Activated B cell treated with CpG ODN at 0.5 μM for 24 hours (primary cell): ENCODE results near the gene WDR75. TPM values are rescaled to one million over a fixed set of nuclear protein-coding genes. Genes with fewer than 3 reads are reported as not detected.

Source experiments
- ATAC-seq: fragments of 200-7000 bp; cut with Tn5 transposase; one replicate; pipeline ENCODE4 v1.10.0; 2021; ENCODE audit warnings: low read depth, mild to moderate bottlenecking, moderate library complexity
- CTCF ChIA-PET: fragments of 350-600 bp; sonication (Branson Sonifier 250); formaldehyde crosslinking; loops from one replicate; lab custom pipeline; 2021; ENCODE audit warnings: antibody characterized with exemption; lab: Charles Lee
- POLR2A ChIA-PET: fragments of 350-600 bp; sonication (Branson Sonifier 250); formaldehyde crosslinking; loops from one replicate; lab custom pipeline; 2021; ENCODE audit warnings: antibody characterized with exemption; lab: Charles Lee
- DNase-seq: peaks from one replicate; pipeline ENCODE4 v3.0.0; 2022
- H3K27ac Mint-ChIP-seq: one replicate; pipeline ENCODE4 v1.8.0; 2020; ENCODE audit warnings: mixed read lengths
- H3K27me3 Mint-ChIP-seq: one replicate; pipeline ENCODE4 v1.8.0; 2021; ENCODE audit warnings: mixed read lengths
- H3K36me3 Mint-ChIP-seq: one replicate; pipeline ENCODE4 v1.8.0; 2021; ENCODE audit warnings: low read depth, mixed read lengths
- H3K4me1 Mint-ChIP-seq: one replicate; pipeline ENCODE4 v1.8.0; 2021; ENCODE audit warnings: mixed read lengths
- H3K4me3 Mint-ChIP-seq: one replicate; pipeline ENCODE4 v1.8.0; 2020; ENCODE audit warnings: mild to moderate bottlenecking, mixed read lengths
- H3K9me3 Mint-ChIP-seq: one replicate; pipeline ENCODE4 v1.8.0; 2020; ENCODE audit warnings: mixed read lengths
- intact Hi-C: fragments of 100-400 bp; cut with micrococcal nuclease; formaldehyde crosslinking; loops from one replicate; pipeline ENCODE4 v1.15.1; 2024
- total RNA-seq: library from RNA; stranded (reverse); gene quantifications from 2 replicates; pipeline ENCODE4 v1.2.3, GENCODE V29; 2022
- TF ChIP-seq, protein P1 (sequence below): fragments of 200-600 bp; IDR thresholded peaks from one replicate; pipeline ENCODE4 v1.8.0; 2022; ENCODE audit warnings: antibody characterized with exemption, mild to moderate bottlenecking

Gene WDR75
- total RNA-seq, 1 donor from 2014 or later, result 61.2 TPM

GRCh38 chr2:189454009-189454408, 12.7 kb downstream of the WDR75 start:
- no peaks in the 10 kb centered on the region for H3K4me1 Mint-ChIP-seq
- H3K36me3 Mint-ChIP-seq, result peaks cover 81% of the 10 kb centered on the region
- TF ChIP-seq, protein P1, sequence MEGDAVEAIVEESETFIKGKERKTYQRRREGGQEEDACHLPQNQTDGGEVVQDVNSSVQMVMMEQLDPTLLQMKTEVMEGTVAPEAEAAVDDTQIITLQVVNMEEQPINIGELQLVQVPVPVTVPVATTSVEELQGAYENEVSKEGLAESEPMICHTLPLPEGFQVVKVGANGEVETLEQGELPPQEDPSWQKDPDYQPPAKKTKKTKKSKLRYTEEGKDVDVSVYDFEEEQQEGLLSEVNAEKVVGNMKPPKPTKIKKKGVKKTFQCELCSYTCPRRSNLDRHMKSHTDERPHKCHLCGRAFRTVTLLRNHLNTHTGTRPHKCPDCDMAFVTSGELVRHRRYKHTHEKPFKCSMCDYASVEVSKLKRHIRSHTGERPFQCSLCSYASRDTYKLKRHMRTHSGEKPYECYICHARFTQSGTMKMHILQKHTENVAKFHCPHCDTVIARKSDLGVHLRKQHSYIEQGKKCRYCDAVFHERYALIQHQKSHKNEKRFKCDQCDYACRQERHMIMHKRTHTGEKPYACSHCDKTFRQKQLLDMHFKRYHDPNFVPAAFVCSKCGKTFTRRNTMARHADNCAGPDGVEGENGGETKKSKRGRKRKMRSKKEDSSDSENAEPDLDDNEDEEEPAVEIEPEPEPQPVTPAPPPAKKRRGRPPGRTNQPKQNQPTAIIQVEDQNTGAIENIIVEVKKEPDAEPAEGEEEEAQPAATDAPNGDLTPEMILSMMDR, result no peak
- H3K27me3 Mint-ChIP-seq, result no peaks in the 10 kb centered on the region
- CTCF ChIA-PET, result no interaction called here
- POLR2A ChIA-PET, result interaction anchor here (1.0 kb wide), 1 partner anchor 9 kb away, joined by 3 read pairs; no protein-coding TSS in a partner anchor
- no peak overlapping the region for H3K4me3 Mint-ChIP-seq
- H3K9me3 Mint-ChIP-seq, result no peaks in the 10 kb centered on the region
- DNase-seq (no peak), ATAC-seq (no peak)
- H3K27ac Mint-ChIP-seq, result no peak overlapping the region
- intact Hi-C loops, result no loop called here

- H3K36me3 Mint-ChIP-seq, result peaks cover 86% of the 10 kb centered on the region
- no peak overlapping the region for H3K27ac Mint-ChIP-seq
- no peak overlapping the region for H3K4me3 Mint-ChIP-seq
- ChIA-PET CTCF (no interaction called here), POLR2A (no interaction called here)
- peaks cover 20% of the 10 kb centered on the region for H3K4me1 Mint-ChIP-seq
- no peaks in the 10 kb centered on the region for H3K27me3 Mint-ChIP-seq
- intact Hi-C loops, result loop anchor here (2.0 kb wide), 1 partner anchor 18 kb away; no protein-coding TSS in a partner anchor
- no peaks in the 10 kb centered on the region for H3K9me3 Mint-ChIP-seq
- DNase-seq, result no peak
- no peak for ATAC-seq
- TF ChIP-seq, protein P1, result no peak
Measured at GRCh38 chr2:189465076-189465475, 23.8 kb downstream of the WDR75 start.

GRCh38 chr2:189465478-189465877, 24.2 kb downstream of the WDR75 start:
- ChIA-PET POLR2A (no interaction called here), CTCF (no interaction called here)
- Mint-ChIP-seq H3K27me3 (no peaks in the 10 kb centered on the region), H3K27ac (no peak overlapping the region), H3K36me3 (peaks cover 87% of the 10 kb centered on the region), H3K4me1 (peaks cover 20% of the 10 kb centered on the region), H3K4me3 (no peak overlapping the region), H3K9me3 (no peaks in the 10 kb centered on the region)
- ATAC-seq (no peak), DNase-seq (no peak)
- intact Hi-C loops, result loop anchor here (2.0 kb wide), 1 partner anchor 19 kb away; no protein-coding TSS in a partner anchor
- TF ChIP-seq, protein P1, result no peak

- Mint-ChIP-seq H3K9me3 (no peaks in the 10 kb centered on the region), H3K4me3 (no peak overlapping the region), H3K36me3 (peaks cover 91% of the 10 kb centered on the region), H3K27me3 (no peaks in the 10 kb centered on the region), H3K4me1 (peaks cover 20% of the 10 kb centered on the region), H3K27ac (no peak overlapping the region)
- ChIA-PET POLR2A (no interaction called here), CTCF (no interaction called here)
- DNase-seq (no peak), ATAC-seq (no peak)
- TF ChIP-seq, protein P1, result no peak
- intact Hi-C loops, result no loop called here
Measured at GRCh38 chr2:189466046-189466445, 24.8 kb downstream of the WDR75 start.

DNA sequence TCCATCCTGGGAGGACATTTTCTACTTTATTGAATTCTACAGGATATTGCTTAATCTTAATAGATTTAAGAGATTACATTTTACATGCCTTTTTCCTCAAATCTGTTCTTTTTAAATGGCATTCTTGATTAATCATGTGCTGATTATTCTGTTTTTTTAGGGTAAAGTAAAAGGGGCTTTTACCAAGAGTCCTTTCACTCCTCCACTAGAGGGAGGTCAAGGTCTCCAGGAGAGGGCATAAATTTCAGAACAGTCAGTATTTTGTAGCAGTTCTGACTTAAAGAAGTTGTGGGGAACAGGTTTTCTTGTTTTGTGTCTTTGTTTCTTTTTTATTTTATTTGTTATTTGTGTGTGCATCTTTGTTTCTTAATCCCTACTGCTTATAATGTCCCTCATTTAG, 25.4 kb downstream of the WDR75 start:
- Mint-ChIP-seq H3K4me3 (no peak overlapping the region), H3K36me3 (peaks cover 93% of the 10 kb centered on the region), H3K27me3 (no peaks in the 10 kb centered on the region), H3K9me3 (no peaks in the 10 kb centered on the region), H3K27ac (no peak overlapping the region), H3K4me1 (peaks cover 20% of the 10 kb centered on the region)
- intact Hi-C loops, result no loop called here
- ATAC-seq (no peak), DNase-seq (no peak)
- TF ChIP-seq, protein P1, result no peak
- ChIA-PET POLR2A (no interaction called here), CTCF (no interaction called here)
